ENCODE results near the gene GABRR3. TPM values are rescaled to one million over a fixed set of nuclear protein-coding genes. Genes with fewer than 3 reads are reported as not detected.

GABRR3 gene
- total and polyA plus RNA-seq, 2 experiments from 2014 or later: not detected

DNA sequence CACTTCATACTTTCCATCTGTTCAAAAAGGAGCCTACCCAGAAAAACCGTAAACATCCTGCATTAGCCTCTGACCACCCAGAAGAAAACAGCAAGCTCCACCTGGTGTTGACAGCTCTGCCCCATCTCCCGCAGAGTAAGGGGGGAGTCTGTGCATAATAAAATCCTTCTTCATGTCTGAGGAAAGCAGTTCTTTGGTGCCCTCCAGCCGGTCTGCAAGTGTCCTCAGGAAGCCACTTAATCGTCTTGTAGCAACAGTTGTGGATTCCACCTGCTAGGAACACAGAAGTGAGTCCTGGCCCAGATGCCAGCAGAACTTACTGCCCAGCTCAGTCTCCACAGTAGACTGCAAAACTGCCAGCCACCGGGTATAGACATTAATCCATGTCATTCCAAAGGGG is 85.4 kb downstream of the GABRR3 start (continued):
- TF ChIP-seq, protein P1, sequence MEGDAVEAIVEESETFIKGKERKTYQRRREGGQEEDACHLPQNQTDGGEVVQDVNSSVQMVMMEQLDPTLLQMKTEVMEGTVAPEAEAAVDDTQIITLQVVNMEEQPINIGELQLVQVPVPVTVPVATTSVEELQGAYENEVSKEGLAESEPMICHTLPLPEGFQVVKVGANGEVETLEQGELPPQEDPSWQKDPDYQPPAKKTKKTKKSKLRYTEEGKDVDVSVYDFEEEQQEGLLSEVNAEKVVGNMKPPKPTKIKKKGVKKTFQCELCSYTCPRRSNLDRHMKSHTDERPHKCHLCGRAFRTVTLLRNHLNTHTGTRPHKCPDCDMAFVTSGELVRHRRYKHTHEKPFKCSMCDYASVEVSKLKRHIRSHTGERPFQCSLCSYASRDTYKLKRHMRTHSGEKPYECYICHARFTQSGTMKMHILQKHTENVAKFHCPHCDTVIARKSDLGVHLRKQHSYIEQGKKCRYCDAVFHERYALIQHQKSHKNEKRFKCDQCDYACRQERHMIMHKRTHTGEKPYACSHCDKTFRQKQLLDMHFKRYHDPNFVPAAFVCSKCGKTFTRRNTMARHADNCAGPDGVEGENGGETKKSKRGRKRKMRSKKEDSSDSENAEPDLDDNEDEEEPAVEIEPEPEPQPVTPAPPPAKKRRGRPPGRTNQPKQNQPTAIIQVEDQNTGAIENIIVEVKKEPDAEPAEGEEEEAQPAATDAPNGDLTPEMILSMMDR (conservative IDR thresholded peaks at IDR 0.05; ENCODE audit: low read depth in 2 of 2): no peak
- TF ChIP-seq, protein P2, sequence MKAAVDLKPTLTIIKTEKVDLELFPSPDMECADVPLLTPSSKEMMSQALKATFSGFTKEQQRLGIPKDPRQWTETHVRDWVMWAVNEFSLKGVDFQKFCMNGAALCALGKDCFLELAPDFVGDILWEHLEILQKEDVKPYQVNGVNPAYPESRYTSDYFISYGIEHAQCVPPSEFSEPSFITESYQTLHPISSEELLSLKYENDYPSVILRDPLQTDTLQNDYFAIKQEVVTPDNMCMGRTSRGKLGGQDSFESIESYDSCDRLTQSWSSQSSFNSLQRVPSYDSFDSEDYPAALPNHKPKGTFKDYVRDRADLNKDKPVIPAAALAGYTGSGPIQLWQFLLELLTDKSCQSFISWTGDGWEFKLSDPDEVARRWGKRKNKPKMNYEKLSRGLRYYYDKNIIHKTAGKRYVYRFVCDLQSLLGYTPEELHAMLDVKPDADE (IDR thresholded peaks at IDR 0.05): no peak
- no peak for TF ChIP-seq STAT1 (IDR thresholded peaks at IDR 0.05; ENCODE audit: unreplicated experiment)
- TF ChIP-seq, protein P3, sequence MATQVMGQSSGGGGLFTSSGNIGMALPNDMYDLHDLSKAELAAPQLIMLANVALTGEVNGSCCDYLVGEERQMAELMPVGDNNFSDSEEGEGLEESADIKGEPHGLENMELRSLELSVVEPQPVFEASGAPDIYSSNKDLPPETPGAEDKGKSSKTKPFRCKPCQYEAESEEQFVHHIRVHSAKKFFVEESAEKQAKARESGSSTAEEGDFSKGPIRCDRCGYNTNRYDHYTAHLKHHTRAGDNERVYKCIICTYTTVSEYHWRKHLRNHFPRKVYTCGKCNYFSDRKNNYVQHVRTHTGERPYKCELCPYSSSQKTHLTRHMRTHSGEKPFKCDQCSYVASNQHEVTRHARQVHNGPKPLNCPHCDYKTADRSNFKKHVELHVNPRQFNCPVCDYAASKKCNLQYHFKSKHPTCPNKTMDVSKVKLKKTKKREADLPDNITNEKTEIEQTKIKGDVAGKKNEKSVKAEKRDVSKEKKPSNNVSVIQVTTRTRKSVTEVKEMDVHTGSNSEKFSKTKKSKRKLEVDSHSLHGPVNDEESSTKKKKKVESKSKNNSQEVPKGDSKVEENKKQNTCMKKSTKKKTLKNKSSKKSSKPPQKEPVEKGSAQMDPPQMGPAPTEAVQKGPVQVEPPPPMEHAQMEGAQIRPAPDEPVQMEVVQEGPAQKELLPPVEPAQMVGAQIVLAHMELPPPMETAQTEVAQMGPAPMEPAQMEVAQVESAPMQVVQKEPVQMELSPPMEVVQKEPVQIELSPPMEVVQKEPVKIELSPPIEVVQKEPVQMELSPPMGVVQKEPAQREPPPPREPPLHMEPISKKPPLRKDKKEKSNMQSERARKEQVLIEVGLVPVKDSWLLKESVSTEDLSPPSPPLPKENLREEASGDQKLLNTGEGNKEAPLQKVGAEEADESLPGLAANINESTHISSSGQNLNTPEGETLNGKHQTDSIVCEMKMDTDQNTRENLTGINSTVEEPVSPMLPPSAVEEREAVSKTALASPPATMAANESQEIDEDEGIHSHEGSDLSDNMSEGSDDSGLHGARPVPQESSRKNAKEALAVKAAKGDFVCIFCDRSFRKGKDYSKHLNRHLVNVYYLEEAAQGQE (IDR thresholded peaks at IDR 0.05; ENCODE audit: unreplicated experiment): no peak

DNA sequence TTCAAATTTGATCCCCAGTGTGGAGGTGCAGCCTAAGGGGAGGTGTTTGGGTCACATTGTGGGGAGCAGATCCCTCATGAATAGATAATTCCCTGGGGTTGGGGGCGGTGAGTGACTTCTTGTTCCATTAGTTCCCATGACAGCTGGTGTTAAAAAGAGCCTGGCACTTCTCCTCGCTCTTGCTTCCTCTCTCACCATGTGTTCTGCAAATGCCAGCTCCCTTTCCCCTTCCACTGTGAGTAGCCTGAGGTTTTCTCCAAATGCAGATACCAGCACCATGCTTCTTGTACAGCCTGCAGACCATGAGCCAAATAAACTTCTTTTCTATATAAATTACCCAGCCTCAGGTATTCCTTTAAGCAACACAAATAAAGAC is 86.0 kb downstream of the GABRR3 start:
- peaks cover 3% of the 10 kb centered on the region; the same call in 1 of the 2 replicates for H3K36me3 ChIP-seq (ENCODE audit: insufficient read depth)
- Mint-ChIP-seq H3K36me3 (ENCODE audit: low read depth) (peaks cover 29% of the 10 kb centered on the region), H3K27ac (no peak overlapping the region), H3K4me1 (peaks cover 3% of the 10 kb centered on the region; the same call in 2 of the 3 replicates), H3K27me3 (ENCODE audit: insufficient read depth, low read depth, poor library complexity) (no peaks in the 10 kb centered on the region), H3K9me3 (no peaks in the 10 kb centered on the region), H3K4me3 (no peak overlapping the region)
- H3K9me2 ChIP-seq (ENCODE audit: insufficient read depth): no peaks in the 10 kb centered on the region
- no peak overlapping the region for H3K4me3 ChIP-seq
- no peaks in the 10 kb centered on the region for H3F3A ChIP-seq (replicated peaks; ENCODE audit: low read depth)
- no peak overlapping the region for H3K27ac ChIP-seq (ENCODE audit: low read depth)
- no peak overlapping the region for H3K4me2 ChIP-seq
- H3K27me3 ChIP-seq (ENCODE audit: insufficient read depth): no peaks in the 10 kb centered on the region
- H3K4me1 ChIP-seq (ENCODE audit: insufficient read depth): no peaks in the 10 kb centered on the region
- no peaks in the 10 kb centered on the region for H3K79me2 ChIP-seq (replicated peaks; ENCODE audit: insufficient read depth)
- no peaks in the 10 kb centered on the region; the same call in 1 of the 2 replicates for H4K20me1 ChIP-seq (replicated peaks; ENCODE audit: insufficient read depth)
- DNase-seq (ENCODE audit: low spot score) (no peak), ATAC-seq (no peak)
- no peak overlapping the region for H2AFZ ChIP-seq
- TF ChIP-seq JUNB (IDR thresholded peaks at IDR 0.05; ENCODE audit: unreplicated experiment) (no peak), ZNF114 (CRISPR knock-in tag; IDR thresholded peaks at IDR 0.05) (no peak), STAT1 (IDR thresholded peaks at IDR 0.05; ENCODE audit: unreplicated experiment) (no peak), EZH2phosphoT487 (IDR thresholded peaks at IDR 0.05; ENCODE audit: unreplicated experiment) (no peak), EZH2 (IDR thresholded peaks at IDR 0.05; ENCODE audit: low read depth, unreplicated experiment) (no peak), ZNF331 (CRISPR knock-in tag; IDR thresholded peaks at IDR 0.05; ENCODE audit: low read depth) (no peak), CREB1 (CRISPR knock-in tag; IDR thresholded peaks at IDR 0.05; ENCODE audit: low read depth) (no peak)
- TF ChIP-seq, protein P2 (IDR thresholded peaks at IDR 0.05): no peak
- TF ChIP-seq, protein P4, sequence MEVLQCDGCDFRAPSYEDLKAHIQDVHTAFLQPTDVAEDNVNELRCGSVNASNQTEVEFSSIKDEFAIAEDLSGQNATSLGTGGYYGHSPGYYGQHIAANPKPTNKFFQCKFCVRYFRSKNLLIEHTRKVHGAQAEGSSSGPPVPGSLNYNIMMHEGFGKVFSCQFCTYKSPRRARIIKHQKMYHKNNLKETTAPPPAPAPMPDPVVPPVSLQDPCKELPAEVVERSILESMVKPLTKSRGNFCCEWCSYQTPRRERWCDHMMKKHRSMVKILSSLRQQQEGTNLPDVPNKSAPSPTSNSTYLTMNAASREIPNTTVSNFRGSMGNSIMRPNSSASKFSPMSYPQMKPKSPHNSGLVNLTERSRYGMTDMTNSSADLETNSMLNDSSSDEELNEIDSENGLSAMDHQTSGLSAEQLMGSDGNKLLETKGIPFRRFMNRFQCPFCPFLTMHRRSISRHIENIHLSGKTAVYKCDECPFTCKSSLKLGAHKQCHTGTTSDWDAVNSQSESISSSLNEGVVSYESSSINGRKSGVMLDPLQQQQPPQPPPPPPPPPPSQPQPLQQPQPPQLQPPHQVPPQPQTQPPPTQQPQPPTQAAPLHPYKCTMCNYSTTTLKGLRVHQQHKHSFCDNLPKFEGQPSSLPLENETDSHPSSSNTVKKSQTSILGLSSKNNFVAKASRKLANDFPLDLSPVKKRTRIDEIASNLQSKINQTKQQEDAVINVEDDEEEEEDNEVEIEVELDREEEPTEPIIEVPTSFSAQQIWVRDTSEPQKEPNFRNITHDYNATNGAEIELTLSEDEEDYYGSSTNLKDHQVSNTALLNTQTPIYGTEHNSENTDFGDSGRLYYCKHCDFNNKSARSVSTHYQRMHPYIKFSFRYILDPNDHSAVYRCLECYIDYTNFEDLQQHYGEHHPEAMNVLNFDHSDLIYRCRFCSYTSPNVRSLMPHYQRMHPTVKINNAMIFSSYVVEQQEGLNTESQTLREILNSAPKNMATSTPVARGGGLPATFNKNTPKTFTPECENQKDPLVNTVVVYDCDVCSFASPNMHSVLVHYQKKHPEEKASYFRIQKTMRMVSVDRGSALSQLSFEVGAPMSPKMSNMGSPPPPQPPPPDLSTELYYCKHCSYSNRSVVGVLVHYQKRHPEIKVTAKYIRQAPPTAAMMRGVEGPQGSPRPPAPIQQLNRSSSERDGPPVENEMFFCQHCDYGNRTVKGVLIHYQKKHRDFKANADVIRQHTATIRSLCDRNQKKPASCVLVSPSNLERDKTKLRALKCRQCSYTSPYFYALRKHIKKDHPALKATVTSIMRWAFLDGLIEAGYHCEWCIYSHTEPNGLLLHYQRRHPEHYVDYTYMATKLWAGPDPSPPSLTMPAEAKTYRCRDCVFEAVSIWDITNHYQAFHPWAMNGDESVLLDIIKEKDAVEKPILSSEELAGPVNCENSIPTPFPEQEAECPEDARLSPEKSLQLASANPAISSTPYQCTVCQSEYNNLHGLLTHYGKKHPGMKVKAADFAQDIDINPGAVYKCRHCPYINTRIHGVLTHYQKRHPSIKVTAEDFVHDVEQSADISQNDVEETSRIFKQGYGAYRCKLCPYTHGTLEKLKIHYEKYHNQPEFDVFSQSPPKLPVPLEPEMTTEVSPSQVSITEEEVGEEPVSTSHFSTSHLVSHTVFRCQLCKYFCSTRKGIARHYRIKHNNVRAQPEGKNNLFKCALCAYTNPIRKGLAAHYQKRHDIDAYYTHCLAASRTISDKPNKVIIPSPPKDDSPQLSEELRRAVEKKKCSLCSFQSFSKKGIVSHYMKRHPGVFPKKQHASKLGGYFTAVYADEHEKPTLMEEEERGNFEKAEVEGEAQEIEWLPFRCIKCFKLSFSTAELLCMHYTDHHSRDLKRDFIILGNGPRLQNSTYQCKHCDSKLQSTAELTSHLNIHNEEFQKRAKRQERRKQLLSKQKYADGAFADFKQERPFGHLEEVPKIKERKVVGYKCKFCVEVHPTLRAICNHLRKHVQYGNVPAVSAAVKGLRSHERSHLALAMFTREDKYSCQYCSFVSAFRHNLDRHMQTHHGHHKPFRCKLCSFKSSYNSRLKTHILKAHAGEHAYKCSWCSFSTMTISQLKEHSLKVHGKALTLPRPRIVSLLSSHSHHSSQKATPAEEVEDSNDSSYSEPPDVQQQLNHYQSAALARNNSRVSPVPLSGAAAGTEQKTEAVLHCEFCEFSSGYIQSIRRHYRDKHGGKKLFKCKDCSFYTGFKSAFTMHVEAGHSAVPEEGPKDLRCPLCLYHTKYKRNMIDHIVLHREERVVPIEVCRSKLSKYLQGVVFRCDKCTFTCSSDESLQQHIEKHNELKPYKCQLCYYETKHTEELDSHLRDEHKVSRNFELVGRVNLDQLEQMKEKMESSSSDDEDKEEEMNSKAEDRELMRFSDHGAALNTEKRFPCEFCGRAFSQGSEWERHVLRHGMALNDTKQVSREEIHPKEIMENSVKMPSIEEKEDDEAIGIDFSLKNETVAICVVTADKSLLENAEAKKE (CRISPR knock-in tag; IDR thresholded peaks at IDR 0.05): no peak

Data from GM23338 (cell line).